G401.6 (cell line): ENCODE data around the gene PTPN13.

Source experiments
- FAIRE-seq: peaks from 2 replicates; lab custom pipeline; 2012; peaks lifted over from hg19 to GRCh38; lab: Jason Lieb, UNC

Gene PTPN13

DNA sequence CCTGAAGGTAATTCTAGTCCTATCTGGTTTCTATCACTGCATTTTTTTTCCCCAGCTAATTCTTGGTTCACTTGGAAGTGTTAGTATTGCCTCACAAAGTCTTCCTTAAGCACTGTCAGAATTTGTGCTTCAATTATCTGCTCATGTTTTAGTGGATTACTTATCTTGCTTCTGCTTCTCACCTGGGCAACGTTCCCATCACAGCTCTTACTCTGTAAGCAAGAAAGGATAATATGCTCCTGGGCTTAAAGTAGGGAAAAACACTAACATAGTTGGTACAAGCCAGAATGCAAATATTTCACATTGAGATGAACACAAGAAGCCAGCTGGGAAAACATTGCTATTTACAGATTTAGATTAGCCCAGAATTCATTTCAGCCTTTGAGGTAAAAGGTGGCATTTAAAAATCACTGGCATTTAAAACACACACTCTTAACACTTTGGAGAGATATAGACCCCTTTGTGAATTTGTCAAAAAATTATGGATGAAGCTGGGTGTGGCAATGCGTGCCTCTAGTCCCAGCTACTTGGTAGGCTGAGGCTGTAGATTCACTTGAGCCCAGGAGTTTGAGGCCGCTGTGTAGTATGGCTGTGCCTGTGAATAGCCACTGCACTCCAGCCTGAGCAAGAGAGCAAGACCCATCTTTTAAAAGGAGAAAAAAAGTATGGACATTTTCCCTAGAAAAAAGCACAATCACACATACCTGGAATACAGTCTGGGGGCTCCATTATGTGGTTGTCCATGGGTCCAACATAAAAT is 6.6 kb upstream of the PTPN13 start:
- no peak for FAIRE-seq

DNA sequence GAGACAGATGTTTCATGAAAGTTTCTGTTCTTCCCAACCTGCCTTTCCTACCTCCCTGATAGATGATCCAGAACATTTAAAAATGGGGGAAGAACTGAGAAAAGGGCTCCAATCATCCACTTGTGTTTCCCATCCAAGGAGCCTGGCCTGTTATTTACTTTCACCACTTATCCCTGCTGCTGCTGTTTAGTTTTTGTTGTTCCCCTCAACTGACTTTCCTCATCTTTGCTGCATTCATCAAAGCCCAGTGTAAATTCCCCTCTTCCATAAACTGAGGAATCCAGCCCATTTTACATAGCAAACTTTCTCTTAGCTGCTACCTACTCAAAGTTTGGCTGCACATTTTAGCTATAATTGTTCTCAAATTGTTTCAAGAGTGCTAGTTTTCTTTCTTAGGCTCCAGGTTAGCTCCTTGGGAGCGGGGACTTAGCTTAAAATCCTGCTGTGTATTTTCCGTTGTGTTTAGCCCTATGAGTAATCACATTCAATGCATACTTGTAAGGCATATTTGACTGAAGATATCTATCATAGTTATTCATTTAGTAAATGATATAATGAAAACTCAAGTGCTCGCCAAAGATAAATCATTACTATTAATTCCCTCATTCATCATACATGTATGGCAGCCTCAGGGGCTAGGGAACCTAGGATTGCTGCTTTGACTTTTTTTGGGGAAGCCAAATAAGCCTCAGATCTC is 1.4 kb upstream of the PTPN13 start:
- FAIRE-seq = no peak

DNA sequence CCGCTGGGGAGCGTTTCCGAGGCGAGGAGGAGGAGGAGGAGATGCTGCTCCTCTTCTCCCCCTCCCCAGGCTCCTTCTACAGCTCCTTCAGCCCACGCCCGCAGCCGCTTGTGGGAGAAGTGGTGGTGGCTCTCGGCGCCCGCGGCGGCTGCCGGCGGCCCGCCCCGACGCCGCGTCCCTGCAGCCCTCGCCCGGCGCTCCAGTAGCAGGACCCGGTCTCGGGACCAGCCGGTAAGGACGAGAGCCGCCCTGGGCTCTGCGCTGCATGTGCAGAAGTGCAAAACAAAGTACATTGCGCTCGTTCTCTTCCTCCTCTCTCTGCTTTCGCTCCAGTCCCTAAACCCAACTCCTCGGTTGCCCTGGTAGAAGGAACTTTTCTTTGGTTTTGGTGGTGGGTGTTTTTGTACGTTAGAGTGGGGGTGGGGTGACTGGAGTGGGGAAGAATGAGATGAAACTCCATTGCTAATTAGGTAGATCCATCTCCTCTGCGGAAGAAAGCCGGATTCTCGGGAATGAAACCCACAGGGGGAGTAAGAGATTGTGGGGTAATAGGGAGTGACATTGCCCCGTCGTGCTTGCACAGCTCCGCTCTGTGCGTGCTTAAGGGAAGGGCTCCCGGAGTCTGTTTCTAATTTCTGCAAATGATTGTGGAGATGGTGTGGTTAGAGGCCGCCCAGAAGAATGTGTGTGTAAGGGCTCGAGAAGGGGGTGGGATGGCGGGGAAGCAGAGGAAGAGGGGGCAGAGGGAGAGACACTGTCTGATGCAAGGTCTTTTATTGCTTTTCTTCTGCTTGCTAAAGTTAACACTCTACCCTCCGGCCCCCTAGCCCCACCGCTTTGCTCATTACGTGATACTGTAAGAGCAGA is 677 bp downstream of the PTPN13 start:
- no peak for FAIRE-seq

DNA sequence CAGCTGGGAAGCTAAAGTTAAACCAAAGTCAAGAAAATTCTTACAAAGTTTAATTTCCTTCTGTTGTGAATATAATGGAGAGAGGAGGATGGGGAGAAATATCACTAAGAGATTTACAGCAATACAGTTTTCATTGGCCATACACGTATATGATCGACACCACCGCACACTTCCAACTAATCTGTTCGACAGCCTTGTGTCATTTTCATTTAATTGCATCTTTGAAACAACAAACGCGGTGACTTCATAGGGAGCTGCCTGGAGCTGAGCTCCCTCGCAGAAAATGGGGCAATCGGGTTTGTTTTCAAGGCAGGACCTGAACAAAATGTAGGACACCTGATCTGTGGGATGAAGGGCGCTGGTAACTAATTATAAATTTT is 1.3 kb downstream of the PTPN13 start:
- no peak for FAIRE-seq

DNA sequence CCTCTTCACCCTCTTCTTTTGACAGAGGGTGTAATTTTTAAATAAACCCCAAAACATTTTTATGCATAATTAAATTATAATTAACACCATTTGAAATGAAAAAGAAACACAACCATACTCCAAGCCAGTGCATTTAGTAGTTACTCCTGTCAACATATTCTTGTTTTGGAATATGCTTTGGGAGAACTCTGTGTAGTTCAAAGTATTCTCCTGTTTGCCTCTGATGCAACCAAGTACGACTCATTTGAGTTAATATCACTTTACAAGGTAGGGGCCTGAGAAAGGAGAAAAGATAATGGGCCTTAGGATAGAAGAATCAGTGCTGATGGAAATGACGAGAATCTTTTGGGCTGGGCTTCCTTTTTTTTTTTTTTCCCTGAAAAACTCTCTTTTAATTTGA is 2.7 kb downstream of the PTPN13 start:
- no peak for FAIRE-seq

DNA sequence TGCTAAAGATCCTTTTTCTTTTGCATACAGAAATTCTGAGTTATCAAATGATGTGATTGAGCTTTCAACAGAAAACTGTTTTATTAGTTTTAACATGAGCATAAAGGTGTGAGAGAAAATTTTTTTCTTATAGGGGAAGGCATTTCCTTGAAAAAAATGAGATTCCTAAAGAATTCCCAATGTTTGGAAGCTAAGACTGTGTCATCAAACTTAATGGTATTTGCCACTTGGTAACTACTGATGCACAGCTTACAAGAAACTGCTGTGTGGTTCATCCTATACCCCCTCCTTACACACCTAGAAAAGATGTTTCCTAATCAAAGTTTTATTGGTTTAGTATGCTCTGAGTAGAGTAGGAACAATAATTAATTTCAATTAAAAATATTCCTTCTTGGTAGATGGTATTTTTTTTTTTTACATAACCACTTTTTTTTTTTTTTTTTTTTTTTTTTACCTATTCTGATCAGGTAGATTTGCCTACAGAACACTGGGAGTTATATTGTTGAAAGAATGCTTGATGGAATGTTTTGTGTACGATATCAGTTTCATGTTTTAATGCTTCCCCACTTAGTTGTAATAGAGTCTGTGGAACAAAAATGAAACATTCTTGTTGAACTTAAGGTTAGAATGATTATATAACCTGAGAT is 6.0 kb downstream of the PTPN13 start:
- no peak for FAIRE-seq

DNA sequence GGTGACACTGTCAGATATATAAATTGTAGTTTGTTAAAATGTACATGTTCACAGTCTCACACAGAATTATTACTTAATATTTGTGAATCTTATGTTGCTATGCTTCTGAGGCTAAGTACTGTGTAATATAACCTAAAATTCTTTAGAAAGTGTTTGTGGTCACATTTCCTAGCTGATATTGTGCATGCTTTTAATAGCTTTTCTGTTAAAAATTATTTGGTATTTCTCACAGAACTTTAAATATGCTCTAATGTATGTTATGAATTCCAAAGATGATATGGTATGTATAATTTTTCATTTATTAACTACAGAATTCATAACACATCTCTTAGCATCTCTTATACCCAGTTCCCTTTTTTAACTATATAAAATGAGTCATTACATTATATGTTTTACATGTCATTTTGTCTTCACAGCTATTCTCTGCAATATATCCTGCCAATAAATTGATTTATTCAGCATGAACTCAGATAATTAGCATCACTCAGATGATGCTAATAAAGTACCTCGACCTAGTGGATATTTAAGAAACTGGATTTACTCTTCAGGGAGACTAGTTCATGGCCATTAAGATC is 9.3 kb downstream of the PTPN13 start:
- FAIRE-seq = no peak

DNA sequence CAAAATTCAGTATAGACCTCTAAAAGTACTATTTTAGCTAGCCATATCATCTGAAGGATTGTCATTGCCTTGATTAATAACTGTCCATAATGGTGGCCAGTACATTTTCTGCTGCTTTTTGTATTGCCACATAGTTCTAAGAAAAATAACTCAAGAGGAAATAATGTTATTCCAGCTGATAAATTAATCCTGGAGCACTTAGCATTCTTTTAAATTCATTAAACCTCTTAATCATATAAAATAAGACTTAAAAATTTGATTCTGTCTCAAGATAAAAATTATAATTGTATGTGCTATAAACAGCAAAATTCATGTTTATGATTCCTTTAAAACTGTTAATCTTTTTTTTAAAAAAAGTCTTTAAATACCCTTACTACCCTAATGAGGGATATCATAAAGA is 12.7 kb downstream of the PTPN13 start:
- no peak for FAIRE-seq

DNA sequence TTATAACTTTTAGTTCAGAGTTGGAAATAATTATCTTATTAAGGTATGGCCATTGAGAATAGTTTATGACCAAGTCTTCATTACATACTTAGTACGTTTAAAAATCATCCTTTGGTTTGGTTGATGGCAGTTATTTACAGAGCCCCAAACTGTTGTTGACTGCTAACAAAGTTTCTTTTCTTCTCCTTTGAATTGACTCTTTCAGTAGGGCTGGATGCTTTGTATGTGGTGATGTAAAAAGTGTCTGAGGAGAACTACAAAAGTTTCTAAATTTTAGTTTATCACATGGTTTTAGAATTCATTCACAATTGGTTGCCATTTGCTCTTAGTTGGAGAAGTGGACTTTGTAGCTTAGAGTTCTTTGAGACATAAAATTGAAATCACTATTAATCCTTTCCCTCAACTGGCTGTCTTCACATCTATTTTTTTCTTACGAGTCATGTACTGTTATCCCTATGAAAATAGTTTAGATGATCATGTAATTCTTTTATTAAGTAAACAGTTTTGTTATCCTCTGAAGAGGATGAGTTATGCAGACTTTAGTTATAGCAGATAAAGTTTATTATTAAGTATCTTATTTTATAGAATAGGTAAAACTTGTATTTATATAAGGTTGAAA is 14.8 kb downstream of the PTPN13 start:
- FAIRE-seq = no peak

DNA sequence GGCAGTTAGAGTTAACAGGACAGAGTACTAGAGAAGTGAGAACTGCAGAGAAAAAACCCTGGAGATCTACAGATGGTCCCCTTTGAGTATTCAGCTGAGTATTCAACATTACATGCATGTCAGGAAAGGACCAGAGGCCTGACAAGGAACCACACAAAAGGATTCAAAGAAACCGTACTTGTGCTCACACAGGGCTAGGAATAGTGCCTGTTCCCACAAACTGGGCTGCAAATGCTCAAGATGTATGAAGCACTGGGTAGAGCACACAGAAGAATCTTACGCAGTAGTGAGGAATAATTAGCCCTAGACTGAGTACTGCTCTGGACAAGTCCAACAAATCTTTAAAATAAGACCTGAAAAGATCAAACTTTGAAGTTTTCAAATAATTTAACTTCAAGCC is 17.6 kb downstream of the PTPN13 start:
- FAIRE-seq = no peak

DNA sequence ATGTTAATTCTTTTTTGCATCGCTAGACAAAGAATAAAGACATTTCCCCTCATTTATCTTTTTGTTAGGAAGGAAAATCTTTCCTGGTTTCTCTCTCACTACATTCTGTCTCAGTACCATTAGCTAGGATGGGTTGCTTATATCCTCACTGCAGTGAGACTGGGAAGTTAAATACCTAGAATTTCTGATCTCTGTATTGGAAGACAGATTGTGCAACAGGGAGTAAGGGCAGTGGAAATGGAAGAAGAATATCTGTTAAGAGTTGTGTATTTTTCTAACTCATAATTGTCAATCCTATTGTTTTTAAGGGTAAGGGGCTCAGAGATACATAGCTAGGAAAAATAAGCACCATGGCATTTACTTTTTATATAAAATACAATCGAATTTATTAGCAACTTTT is 19.6 kb downstream of the PTPN13 start:
- no peak for FAIRE-seq

DNA sequence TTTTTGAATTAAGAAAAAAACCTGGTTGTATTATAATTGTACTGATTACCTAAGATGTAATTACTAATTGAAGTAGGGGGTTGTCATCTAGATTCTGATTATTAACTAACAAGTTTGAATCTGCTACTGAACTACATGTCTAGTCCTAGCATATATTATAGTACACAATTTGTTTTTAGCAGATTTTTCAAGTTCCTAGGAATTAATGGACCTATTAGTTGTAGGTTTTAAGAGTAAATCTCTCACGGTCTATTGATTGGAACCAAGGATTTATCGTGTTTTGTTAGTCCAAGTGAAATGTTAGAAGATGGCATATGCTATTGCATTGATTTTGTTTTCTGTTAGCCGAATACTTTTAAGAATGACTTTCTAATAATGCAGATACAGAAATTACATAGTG is 20.8 kb downstream of the PTPN13 start:
- FAIRE-seq = no peak

DNA sequence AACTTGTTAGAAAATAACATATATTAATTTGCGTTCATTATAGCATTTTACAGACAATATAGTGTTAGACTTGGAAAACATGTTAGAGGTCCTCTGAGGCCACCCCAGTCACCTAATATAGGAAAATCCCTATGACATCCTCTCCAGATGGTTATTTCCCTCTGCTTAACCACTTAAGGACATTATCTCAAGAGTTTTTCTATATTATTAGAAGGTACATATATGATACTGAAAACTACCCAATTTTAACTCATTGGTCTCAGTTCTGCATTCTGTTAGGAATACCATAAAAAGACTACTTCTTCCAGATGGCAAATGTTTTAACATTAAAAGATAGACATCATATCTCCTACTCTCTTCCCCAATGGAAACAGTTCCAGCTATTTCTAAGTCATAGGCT is 21.4 kb downstream of the PTPN13 start:
- FAIRE-seq = no peak

DNA sequence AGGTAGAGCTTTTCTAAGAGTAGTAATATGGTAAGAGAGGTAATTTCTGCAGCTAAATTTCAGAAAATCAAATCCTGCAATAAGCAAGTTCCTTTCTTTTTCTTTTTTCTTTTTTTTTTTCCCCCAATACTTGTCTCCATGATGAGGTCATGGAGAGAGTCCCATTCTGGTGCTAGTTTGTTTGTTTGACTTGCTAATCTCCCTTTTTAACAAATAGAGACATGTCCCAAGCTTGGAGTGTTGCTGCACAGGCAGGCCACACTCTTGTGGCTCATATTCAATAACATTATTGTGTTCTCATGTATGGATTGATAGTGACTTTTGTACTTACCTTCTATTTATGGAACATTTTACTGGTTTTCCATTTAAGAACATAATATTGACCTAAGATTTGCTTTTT is 25.5 kb downstream of the PTPN13 start:
- no peak for FAIRE-seq

DNA sequence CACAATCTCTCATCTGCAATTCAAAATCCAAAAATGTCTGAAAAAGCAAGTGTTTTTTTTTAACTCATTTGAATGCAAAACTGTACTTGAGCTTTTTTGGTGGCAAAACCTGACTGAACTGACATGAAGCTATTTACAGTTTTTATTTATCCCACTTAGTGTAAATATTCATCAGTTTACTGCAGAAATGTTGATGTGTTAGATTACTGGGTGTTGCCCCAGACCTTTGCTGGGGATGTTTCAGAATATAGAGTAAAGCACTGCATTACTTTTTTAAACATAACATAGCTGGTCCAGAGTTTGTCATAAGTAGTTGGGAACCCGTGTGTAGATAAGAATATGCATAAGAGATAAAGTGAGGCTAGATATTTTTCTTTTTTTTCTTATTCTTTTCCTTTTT is 27.3 kb downstream of the PTPN13 start:
- no peak for FAIRE-seq

DNA sequence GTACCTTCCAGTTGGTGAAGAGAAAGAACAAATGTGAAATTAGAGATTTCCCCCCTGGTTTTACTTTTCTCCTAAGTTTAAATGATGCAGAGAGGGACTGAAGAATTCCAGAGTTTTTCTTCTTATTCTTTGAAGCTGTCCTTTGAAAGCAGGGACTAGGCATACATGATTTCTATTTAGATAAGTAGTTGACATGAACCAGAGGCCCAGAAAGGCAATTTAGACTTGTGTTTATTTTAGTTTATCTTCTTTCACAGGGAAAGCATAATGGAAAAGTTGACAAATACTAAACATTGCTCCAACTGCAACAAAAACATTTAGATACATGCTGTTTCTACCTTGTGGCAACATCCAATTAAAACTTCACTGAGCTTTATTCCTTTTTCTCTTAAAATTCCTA is 32.0 kb downstream of the PTPN13 start:
- FAIRE-seq = no peak

DNA sequence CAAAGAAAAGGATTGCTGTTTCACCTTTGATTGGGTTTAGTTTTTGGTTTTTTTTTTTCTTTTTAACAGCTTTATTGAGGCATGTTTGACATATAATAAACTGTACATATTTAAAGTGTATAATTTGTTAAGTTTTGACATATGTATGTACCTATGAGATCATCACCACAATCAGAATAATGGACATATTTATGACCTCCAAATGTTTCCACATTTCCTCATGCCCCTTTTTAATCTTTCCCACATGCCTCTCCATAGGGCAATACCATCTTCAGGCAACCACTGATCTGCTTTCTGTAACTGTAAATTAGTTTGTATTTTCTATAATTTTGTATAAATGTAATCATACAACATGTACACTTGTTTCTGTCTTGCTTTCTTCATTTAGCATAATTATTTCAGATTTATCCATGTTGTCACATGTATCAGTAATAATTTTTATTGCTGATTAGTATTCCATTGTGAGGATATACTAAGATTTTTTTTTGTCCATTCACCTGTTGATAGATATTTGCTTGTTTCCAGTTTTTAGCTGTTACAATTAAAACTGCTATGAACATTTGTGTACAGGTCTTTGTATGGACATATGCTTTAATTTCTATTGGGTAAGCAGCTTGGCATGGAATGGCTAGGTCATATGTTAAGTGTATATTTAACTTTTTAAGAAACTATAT is 33.5 kb downstream of the PTPN13 start:
- no peak for FAIRE-seq

DNA sequence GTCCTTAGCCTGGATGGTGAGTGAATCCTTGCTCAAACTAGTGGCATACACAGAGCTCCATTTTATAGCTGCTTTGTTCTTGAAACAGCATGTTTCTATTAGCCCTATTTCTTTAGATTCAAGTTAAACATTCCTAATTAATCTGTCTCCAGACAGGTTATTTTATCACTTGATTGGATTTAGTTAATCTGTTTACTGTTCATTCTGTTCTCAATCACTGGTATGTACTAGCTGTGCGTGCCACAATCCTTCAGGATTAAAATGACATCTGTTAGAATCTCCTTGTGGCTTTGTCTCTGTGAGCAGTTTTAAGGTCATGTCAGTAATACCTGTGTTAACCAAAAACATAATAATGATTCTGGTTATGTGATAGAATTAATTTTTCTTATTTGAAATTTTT is 36.5 kb downstream of the PTPN13 start:
- no peak for FAIRE-seq

DNA sequence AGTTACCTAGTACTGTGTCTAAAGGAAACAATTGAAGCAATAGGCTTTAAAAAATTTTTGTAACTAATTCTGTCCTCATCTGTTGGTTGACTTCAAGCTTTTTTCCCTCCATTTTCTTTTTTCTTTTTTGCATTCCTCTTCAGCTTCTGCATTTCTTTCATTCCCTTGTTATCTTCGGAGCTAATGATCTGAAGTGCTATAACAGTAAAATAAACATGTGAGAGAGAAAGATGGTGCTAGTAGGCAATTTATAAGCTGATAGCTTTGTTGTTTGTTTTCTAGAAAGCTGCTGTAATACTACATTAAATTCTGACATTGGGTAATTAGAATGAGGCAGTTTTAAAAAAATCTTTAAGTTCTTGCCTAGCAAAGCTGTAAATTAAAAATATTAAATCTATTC is 37.1 kb downstream of the PTPN13 start:
- no peak for FAIRE-seq

DNA sequence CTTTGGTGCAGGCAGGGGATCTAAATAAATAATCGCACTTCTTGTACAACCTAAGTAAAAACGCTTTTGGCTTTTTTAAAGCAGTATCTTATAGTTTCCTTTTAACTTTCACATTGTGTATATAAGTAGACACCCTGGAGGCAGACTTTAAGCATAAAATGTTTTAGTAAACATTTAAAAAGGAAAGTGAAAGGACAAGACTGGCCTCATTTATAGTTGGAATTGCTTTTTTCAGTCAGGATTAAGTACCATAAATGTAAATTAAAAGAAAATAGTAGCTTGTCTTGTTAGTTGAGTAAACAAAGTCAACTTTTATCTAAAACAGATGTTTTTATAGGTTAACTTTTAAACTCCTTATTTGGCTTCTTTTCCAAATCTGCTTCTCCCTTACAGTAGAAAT is 39.7 kb downstream of the PTPN13 start:
- no peak for FAIRE-seq

DNA sequence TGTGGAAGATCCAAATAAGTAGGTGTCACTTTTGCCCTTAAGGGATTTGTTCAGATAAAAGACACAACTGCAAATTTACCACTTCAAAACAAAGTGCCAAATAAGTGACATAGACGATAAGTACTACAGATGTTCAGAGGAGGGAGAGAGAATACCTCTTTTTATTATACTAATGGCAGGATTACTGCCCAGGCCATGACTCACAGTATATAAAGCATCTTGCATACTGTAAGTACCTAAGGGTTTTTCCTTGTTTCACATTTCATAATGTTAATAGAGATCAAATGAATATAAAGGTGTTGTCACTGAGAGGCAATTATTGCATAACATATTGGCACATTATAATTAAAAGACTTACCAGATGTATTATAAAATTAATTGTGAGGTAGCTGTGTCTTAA is 46.4 kb downstream of the PTPN13 start:
- FAIRE-seq = no peak
